Liver (tissue), 9 donors: ENCODE measurements around the gene SPAG16. TPM values are rescaled to one million over a fixed set of nuclear protein-coding genes. Genes with fewer than 3 reads are reported as not detected.
"Not testable (repeated sequence)": the region's sequence is repeated elsewhere in the genome, so short reads cannot be mapped to it uniquely, and the experiment has no call there.

Experiments used
- DNase-seq: peaks from one replicate; pipeline ENCODE4 v3.0.0-alpha.2; 2017; ENCODE audit warnings: low spot score
- H3K27ac ChIP-seq, 2 donors: one replicate each; pipeline ENCODE4 v1.7.0; 2013; ENCODE audit warnings: inconsistent platforms in 2 of 2, low read length in 2 of 2, control low read depth in 1 of 2, low read depth in 1 of 2, mild to moderate bottlenecking in 1 of 2
- H3K27me3 ChIP-seq, 4 donors: one replicate each; pipeline versions ENCODE4 v1.6.1 to v1.7.0; 2013; ENCODE audit warnings: low read length in 3 of 4, inconsistent platforms in 1 of 4, mild to moderate bottlenecking in 1 of 4, moderate library complexity in 1 of 4; ENCODE audit not compliant: control insufficient read depth in 4 of 4, insufficient read depth in 4 of 4
- H3K36me3 ChIP-seq, 4 donors: one replicate each; pipeline versions ENCODE4 v1.6.1 to v1.7.0; 2013; ENCODE audit warnings: low read length in 3 of 4, mild to moderate bottlenecking in 3 of 4, low read depth in 1 of 4, moderate library complexity in 1 of 4; ENCODE audit not compliant: control insufficient read depth in 4 of 4, insufficient read depth in 3 of 4
- H3K4me1 ChIP-seq, 4 donors: one replicate each; pipeline versions ENCODE4 v1.6.1 to v1.7.0; 2013; ENCODE audit warnings: low read length in 3 of 4, mild to moderate bottlenecking in 3 of 4, moderate library complexity in 1 of 4; ENCODE audit not compliant: control insufficient read depth in 4 of 4, insufficient read depth in 4 of 4
- H3K4me3 ChIP-seq, 3 donors: one replicate each; pipeline versions ENCODE4 v1.6.1 to v1.7.0; 2013; ENCODE audit warnings: low read length in 3 of 3, control low read depth in 1 of 3, low read depth in 1 of 3, mild to moderate bottlenecking in 1 of 3
- H3K9ac ChIP-seq, 2 donors: one replicate each; pipeline ENCODE4 v1.7.0; 2013; ENCODE audit warnings: low read length in 2 of 2, mild to moderate bottlenecking in 2 of 2, moderate library complexity in 2 of 2, control low read depth in 1 of 2, low read depth in 1 of 2
- H3K9me3 ChIP-seq, 4 donors: one replicate each; pipeline versions ENCODE4 v1.6.1 to v1.7.0; 2013; ENCODE audit warnings: low read length in 3 of 4; ENCODE audit not compliant: control insufficient read depth in 4 of 4
- CTCF ChIP-seq: fragments of 150-350 bp; IDR thresholded peaks from 2 replicates; pipeline ENCODE4 v1.5.1; 2017; ENCODE audit warnings: improper control_type of control experiment, low read depth, low read length; ENCODE audit not compliant: missing input control
- FOXA1 ChIP-seq: IDR thresholded peaks from 2 replicates; pipeline ENCODE4 v1.6.1; 2016; ENCODE audit warnings: antibody characterized with exemption
- HNF4A ChIP-seq, 2 donors: conservative IDR thresholded peaks; 2 replicates each; pipeline ENCODE4 v1.6.1; 2016; ENCODE audit warnings: antibody characterized with exemption in 2 of 2, mild to moderate bottlenecking in 2 of 2
- MAX ChIP-seq: IDR thresholded peaks from 2 replicates; pipeline ENCODE4 v1.6.1; 2016; ENCODE audit warnings: antibody characterized with exemption
- NR2F2 ChIP-seq: IDR thresholded peaks from 2 replicates; pipeline ENCODE4 v1.6.1; 2016; ENCODE audit warnings: antibody characterized with exemption
- RAD21 ChIP-seq, 2 donors: IDR thresholded peaks; 2 replicates each; pipeline ENCODE4 v1.6.1; 2016; ENCODE audit warnings: antibody characterized with exemption in 2 of 2, mild to moderate bottlenecking in 2 of 2
- SP1 ChIP-seq: IDR thresholded peaks from 2 replicates; pipeline ENCODE4 v1.6.1; 2018; ENCODE audit warnings: antibody characterized with exemption, mild to moderate bottlenecking
- TAF1 ChIP-seq: conservative IDR thresholded peaks from 2 replicates; pipeline ENCODE4 v1.6.1; 2016; ENCODE audit warnings: antibody characterized with exemption, mild to moderate bottlenecking
- WGBS: extraction: QIAGEN DNeasy Blood & Tissue Kit; methylation state at CpG from one replicate; pipeline ENCODE4 v1.1.7; 2013; 5-methylcytosine and 5-hydroxymethylcytosine counted together
- polyA plus RNA-seq, 2 donors: library from polyadenylated mRNA; stranded (reverse) in 1 of 2; unstranded in 1 of 2; fragments of 200-250 nt in 1 of 2; fragments of >200 nt in 1 of 2; fragmentation: Nextera tagmentation in 1 of 2; extraction: Ambion mirVana in 1 of 2; gene quantifications; one replicate each; pipeline versions ENCODE4 v1.2.1 to v1.2.3, GENCODE V29; 2013 to 2015
- total RNA-seq, 2 donors: library from RNA; depleted of rRNA; stranded (reverse); fragments of >200 nt; gene quantifications; one replicate each; pipeline ENCODE4 v1.2.3, GENCODE V29; 2014
- TF ChIP-seq, protein P1 (sequence below): IDR thresholded peaks from 2 replicates; pipeline ENCODE4 v1.6.1; 2016; ENCODE audit warnings: antibody characterized with exemption
- donor health status: healthy.
- donor health status: healthy.
- donor health status: healthy.
- donor health status: healthy.
- donor health status: healthy.

SPAG16 gene
- total and polyA plus RNA-seq, 4 donors = 6.4 to 12.7 (median 11.4) TPM

DNA sequence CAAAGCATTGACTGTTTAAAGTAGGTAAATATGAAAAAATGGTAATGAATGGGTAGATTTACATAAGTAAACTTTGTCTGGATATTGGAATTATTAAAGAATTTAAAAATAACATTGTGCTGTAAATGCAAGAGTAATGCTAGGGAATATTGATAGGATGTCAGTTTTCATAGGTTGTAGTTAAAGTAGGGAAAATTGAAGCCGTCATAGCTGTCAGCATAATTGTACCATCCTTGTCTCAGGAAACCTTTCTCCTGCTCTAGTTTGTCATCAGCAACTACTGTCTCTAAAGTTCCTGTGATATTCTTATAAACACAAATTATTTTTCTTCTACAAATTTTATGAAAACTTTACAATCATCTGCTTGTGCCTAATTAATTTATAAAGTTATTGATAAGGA is 10.1 kb upstream of the SPAG16 start:
- Histone ChIP-seq H3K36me3 (no peaks in the 10 kb centered on the region), H3K4me3 (no peak overlapping the region), H3K4me1 (no peaks in the 10 kb centered on the region), H3K9me3 (peaks cover 0 to 3% (median 0%) of the 10 kb centered on the region in 4 donors), H3K27ac (no peak overlapping the region), H3K27me3 (peaks cover 0 to 2% (median 0%) of the 10 kb centered on the region in 4 donors), H3K9ac (no peak overlapping the region)
- TF ChIP-seq TAF1 = no peak
- 89% methylated on average over 1 of the region's 1 CpG for WGBS
- no peak for DNase-seq

DNA sequence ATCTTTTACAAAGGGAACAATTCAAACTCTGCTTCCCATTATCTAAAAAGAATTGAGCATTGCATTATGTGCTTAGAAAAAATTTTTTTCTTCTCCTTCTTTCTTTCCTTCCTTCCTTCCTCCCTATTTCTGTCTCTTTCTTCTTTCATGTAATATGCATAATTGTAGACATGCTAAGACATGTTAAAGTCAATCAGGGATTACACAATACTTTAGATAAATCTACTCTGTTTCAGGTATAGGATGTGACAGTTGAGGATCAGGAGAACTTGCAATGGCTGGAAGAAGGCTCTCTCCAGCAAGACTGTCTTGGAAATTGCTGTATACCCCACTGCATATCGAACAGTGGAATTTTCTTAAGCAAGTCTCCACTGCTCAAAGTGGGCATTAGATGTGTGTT is 9.0 kb upstream of the SPAG16 start:
- no peak overlapping the region for H3K27ac ChIP-seq
- H3K27me3 ChIP-seq = peaks cover 0 to 2% (median 0%) of the 10 kb centered on the region in 4 donors
- H3K9me3 ChIP-seq = peaks cover 0 to 3% (median 0%) of the 10 kb centered on the region in 4 donors
- no peaks in the 10 kb centered on the region for H3K4me1 ChIP-seq
- WGBS = 95% methylated on average over 1 of the region's 1 CpG
- no peak overlapping the region for H3K9ac ChIP-seq
- H3K4me3 ChIP-seq = no peak overlapping the region
- no peaks in the 10 kb centered on the region for H3K36me3 ChIP-seq
- DNase-seq = no peak
- TF ChIP-seq FOXA1 (no peak), CTCF (no peak), MAX (no peak), RAD21 (IDR thresholded peaks at IDR 0.05) (no peak)

DNA sequence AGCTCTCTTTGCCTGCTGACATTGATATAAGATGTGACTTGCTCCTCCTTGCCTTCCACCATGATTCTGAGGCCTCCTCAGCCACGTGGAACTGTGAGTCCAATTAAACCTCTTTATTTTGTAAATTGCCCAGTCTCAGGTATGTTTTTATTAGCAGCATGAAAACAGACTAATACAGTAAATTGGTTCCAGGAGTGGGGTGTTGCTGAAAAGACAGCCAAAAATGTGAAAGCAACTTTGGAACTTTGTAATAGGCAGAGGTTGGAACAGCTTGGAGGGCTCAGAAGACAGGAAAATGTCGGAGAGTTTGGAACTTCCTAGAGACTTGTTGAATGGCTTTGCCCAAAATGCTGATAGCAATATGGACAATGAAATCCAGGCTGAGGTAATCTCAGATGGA is 7.1 kb upstream of the SPAG16 start:
- not testable (repeated sequence) for H3K9ac ChIP-seq, H3K27me3 ChIP-seq, H3K4me1 ChIP-seq, H3K36me3 ChIP-seq, H3K27ac ChIP-seq, H3K4me3 ChIP-seq, H3K9me3 ChIP-seq, DNase-seq
- WGBS = 76% methylated on average over 2 of the region's 2 CpGs

- Histone ChIP-seq H3K9me3 (peaks cover 0 to 3% (median 0%) of the 10 kb centered on the region in 4 donors), H3K36me3 (no peaks in the 10 kb centered on the region), H3K4me1 (peaks cover 0 to 7% (median 5%) of the 10 kb centered on the region in 4 donors), H3K27me3 (peaks cover 0 to 2% (median 0%) of the 10 kb centered on the region in 4 donors), H3K4me3 (no peak overlapping the region), H3K9ac (no peak overlapping the region), H3K27ac (no peak overlapping the region)
- TF ChIP-seq MAX (no peak), TAF1 (no peak), SP1 (no peak), RAD21 (IDR thresholded peaks at IDR 0.05) (no peak), NR2F2 (no peak), HNF4A (conservative IDR thresholded peaks at IDR 0.05) (no peak), CTCF (no peak), FOXA1 (no peak)
- TF ChIP-seq, protein P1, sequence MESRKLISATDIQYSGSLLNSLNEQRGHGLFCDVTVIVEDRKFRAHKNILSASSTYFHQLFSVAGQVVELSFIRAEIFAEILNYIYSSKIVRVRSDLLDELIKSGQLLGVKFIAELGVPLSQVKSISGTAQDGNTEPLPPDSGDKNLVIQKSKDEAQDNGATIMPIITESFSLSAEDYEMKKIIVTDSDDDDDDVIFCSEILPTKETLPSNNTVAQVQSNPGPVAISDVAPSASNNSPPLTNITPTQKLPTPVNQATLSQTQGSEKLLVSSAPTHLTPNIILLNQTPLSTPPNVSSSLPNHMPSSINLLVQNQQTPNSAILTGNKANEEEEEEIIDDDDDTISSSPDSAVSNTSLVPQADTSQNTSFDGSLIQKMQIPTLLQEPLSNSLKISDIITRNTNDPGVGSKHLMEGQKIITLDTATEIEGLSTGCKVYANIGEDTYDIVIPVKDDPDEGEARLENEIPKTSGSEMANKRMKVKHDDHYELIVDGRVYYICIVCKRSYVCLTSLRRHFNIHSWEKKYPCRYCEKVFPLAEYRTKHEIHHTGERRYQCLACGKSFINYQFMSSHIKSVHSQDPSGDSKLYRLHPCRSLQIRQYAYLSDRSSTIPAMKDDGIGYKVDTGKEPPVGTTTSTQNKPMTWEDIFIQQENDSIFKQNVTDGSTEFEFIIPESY = no peak
- WGBS = 91% methylated on average over 1 of the region's 1 CpG
- DNase-seq = no peak
Measured at GRCh38 chr2:213279116-213279620, 5.1 kb upstream of the SPAG16 start.
